WERI-Rb-1 (cell line): ENCODE data around the gene SRGAP1.

Experiments used
- DNase-seq: peaks from one replicate; pipeline ENCODE4 v3.0.0-alpha.2; 2020
- H3K27ac ChIP-seq: fragments of 250-450 bp; sonication (Bioruptor Pico); 2 replicates; pipeline ENCODE4 v1.5.1; 2020; ENCODE audit warnings: mild to moderate bottlenecking, moderate library complexity
- H3K27me3 ChIP-seq: fragments of 250-450 bp; sonication (Bioruptor Pico); 2 replicates; pipeline ENCODE4 v1.5.1; 2021; ENCODE audit warnings: mild to moderate bottlenecking, low read depth, moderate library complexity; ENCODE audit not compliant: insufficient read depth, severe bottlenecking
- H3K36me3 ChIP-seq: fragments of 250-450 bp; sonication (Bioruptor Pico); 2 replicates; pipeline ENCODE4 v1.5.1; 2020; ENCODE audit warnings: mild to moderate bottlenecking, moderate library complexity
- H3K4me3 ChIP-seq: 2 replicates; pipeline ENCODE4 v1.5.1; 2011; ENCODE audit warnings: low read depth, mild to moderate bottlenecking, control low read depth, low read length
- H3K9me3 ChIP-seq: fragments of 250-450 bp; sonication (Bioruptor Pico); 2 replicates; pipeline ENCODE4 v1.5.1; 2021; ENCODE audit warnings: mild to moderate bottlenecking, moderate library complexity; ENCODE audit not compliant: severe bottlenecking
- TF ChIP-seq, protein P1 (sequence below): IDR thresholded peaks from 2 replicates; pipeline ENCODE4 v1.5.1; 2011; ENCODE audit warnings: low read depth, mild to moderate bottlenecking, control low read depth, inconsistent platforms, low read length

SRGAP1 gene

DNA sequence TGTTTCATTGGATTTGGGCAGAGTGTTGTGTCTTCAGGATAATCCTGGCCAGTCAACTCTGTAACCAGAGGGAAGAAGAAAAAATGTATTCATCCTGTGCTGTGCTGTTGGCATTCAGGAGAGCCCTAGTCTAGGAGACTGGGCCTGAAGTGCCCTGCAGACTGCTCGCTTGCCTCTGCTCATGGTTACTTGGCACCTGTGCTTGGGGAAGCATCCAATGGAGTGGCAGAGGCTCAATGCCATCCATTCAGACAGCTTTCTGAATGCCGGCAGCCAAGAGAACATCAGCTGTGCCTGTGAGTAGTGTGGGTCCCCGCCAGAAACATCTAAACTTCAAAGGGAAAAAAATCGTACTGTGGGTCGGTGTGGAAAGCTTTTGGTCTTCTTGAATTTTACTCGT is 124.2 kb downstream of the SRGAP1 start:
- Histone ChIP-seq H3K4me3 (no peak overlapping the region), H3K36me3 (no peaks in the 10 kb centered on the region), H3K27me3 (no peaks in the 10 kb centered on the region), H3K27ac (no peak overlapping the region), H3K9me3 (no peaks in the 10 kb centered on the region)
- no peak for DNase-seq
- TF ChIP-seq, protein P1, sequence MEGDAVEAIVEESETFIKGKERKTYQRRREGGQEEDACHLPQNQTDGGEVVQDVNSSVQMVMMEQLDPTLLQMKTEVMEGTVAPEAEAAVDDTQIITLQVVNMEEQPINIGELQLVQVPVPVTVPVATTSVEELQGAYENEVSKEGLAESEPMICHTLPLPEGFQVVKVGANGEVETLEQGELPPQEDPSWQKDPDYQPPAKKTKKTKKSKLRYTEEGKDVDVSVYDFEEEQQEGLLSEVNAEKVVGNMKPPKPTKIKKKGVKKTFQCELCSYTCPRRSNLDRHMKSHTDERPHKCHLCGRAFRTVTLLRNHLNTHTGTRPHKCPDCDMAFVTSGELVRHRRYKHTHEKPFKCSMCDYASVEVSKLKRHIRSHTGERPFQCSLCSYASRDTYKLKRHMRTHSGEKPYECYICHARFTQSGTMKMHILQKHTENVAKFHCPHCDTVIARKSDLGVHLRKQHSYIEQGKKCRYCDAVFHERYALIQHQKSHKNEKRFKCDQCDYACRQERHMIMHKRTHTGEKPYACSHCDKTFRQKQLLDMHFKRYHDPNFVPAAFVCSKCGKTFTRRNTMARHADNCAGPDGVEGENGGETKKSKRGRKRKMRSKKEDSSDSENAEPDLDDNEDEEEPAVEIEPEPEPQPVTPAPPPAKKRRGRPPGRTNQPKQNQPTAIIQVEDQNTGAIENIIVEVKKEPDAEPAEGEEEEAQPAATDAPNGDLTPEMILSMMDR = no peak

DNA sequence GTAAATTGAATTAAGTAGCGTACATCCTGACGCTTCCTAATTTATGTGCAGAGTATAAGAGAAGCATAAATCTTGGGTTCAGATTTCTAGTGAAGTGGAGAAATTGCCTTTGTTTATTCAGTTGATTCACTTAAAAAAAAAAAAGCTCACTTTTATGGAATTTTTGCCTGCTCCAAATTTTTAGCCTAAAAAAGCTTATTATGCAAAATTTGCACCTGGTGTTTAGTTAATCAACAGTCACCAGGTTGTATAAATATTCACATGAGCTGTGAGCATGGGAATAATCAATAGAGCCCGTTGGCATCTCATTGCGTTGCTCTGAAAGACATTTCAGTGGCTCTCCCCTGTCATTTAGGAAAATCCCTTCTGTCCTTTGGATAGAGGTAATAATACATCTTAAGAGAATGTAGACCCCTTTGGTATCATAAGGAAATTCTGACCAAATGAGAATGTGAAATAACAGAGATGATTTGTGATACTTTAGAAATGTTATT is 132.4 kb downstream of the SRGAP1 start:
- no peaks in the 10 kb centered on the region for H3K9me3 ChIP-seq
- TF ChIP-seq, protein P1 = no peak
- no peak overlapping the region for H3K27ac ChIP-seq
- DNase-seq = no peak
- H3K4me3 ChIP-seq = no peak overlapping the region
- no peaks in the 10 kb centered on the region for H3K36me3 ChIP-seq
- no peaks in the 10 kb centered on the region for H3K27me3 ChIP-seq

DNA sequence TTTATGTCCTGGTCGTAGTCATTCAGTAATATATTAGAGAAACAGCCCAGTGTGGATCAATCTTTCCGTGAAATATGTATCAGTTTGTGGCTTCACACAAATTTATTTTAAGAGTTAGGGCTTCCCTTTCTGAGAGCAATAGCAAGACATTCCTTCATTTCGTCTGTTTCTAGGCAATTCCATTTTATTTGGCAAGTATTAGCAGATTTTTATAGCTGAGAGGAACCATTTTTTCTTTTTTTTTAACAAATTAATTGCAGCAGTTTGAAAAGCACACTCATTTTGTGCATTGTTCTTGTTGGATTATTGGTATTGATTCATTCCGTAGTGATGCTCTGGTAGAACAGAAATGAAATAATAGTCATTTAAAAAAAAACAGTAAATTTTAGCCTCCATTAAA is 132.9 kb downstream of the SRGAP1 start:
- no peaks in the 10 kb centered on the region for H3K9me3 ChIP-seq
- TF ChIP-seq, protein P1 = no peak
- no peak overlapping the region for H3K27ac ChIP-seq
- no peaks in the 10 kb centered on the region for H3K27me3 ChIP-seq
- H3K36me3 ChIP-seq = no peaks in the 10 kb centered on the region
- H3K4me3 ChIP-seq = no peak overlapping the region
- DNase-seq = no peak

DNA sequence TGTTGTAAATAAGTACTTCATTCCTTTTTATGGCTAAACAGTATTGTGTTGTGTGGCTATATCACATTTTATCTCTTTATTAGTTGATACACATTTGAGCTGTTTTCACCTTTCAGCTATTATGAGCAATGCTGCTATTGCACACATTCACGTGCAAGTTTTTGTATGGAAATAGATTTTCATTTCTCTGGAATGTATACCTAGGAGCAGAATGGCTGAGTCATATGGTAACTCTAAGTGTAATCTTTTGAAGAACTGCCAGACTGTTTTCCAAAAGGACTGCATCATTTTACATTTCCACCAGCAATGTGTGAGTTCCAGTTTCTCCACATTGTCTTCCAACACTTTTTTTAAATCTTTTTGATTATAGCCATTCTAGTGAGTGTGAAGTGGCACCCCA is 134.0 kb downstream of the SRGAP1 start:
- DNase-seq = no peak
- TF ChIP-seq, protein P1 = no peak
- Histone ChIP-seq H3K27ac (no peak overlapping the region), H3K36me3 (no peaks in the 10 kb centered on the region), H3K4me3 (no peak overlapping the region), H3K27me3 (no peaks in the 10 kb centered on the region), H3K9me3 (no peaks in the 10 kb centered on the region)

DNA sequence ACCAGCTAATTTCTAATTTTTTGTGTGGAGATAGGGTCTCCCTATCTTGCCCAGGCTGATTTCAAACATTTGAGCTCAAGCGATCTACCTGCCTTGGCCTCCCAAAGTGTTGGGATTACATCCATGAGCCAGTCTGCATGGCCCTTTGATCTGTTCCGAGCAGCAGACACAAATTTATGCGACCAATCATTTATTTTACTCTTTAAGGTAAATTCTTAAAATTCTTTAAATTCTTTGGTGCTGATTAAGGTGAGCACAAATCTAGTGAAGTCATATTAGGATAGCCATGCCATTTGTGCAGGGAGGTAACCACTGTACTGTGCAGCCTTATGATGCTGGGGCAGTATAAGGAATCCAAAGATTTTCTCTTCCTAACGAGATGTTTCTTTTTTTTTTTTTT is 135.7 kb downstream of the SRGAP1 start:
- H3K36me3 ChIP-seq = no peaks in the 10 kb centered on the region
- TF ChIP-seq, protein P1 = no peak
- no peaks in the 10 kb centered on the region for H3K27me3 ChIP-seq
- no peak overlapping the region for H3K27ac ChIP-seq
- H3K9me3 ChIP-seq = no peaks in the 10 kb centered on the region
- DNase-seq = no peak
- no peak overlapping the region for H3K4me3 ChIP-seq

DNA sequence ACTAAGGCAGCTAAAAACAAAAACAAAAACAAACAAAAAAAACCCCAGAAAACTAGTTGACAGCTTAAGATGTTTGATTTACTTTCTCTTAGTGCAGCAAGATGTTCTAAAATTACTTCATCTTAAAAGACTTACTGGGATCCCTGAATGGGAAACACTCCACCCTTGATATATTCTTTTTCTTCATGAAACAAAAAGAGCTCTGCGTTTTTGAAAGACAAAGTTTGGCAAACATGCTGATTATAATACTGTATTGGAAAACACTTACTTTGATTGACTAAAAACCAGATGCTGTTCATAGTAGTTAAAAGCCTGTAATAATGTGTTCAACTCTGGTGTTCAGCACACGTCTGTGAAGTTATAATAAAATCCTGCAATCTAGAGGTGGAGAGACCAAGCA is 136.8 kb downstream of the SRGAP1 start:
- Histone ChIP-seq H3K27me3 (no peaks in the 10 kb centered on the region), H3K9me3 (no peaks in the 10 kb centered on the region), H3K4me3 (no peak overlapping the region), H3K36me3 (no peaks in the 10 kb centered on the region), H3K27ac (no peak overlapping the region)
- no peak for DNase-seq
- TF ChIP-seq, protein P1 = no peak
